Right lobe of liver (tissue), 6 donors: ENCODE results near the gene NUP42. TPM values are rescaled to one million over a fixed set of nuclear protein-coding genes. Genes with fewer than 3 reads are reported as not detected.

Experiments
- ATAC-seq, 4 donors: fragments of 200-7000 bp; cut with Tn5 transposase; one replicate each; pipeline ENCODE4 v1.9.1; 2020; ENCODE audit warnings: mild to moderate bottlenecking in 4 of 4, moderate library complexity in 4 of 4
- DNase-seq, 3 donors: peaks; one replicate each; pipeline ENCODE4 v3.0.0-alpha.2; 2020
- H3K27ac ChIP-seq, 3 donors: fragments of 200-600 bp; one replicate each; pipeline ENCODE4 v1.8.0; 2022
- H3K27me3 ChIP-seq, 2 donors: fragments of 200-600 bp; one replicate each; pipeline ENCODE4 v1.8.0; 2022
- H3K36me3 ChIP-seq, 4 donors: fragments of 200-600 bp; sonication (generic) in 1 of 4; one replicate each; pipeline versions ENCODE4 v1.5.1 to v1.8.0; 2017 to 2022; ENCODE audit warnings: control low read depth in 1 of 4
- H3K4me1 ChIP-seq, 4 donors: fragments of 200-600 bp; sonication (generic) in 1 of 4; one replicate each; pipeline versions ENCODE4 v1.5.1 to v1.8.0; 2017 to 2022; ENCODE audit warnings: control low read depth in 1 of 4
- H3K4me3 ChIP-seq, 3 donors: fragments of 200-600 bp; one replicate each; pipeline ENCODE4 v1.8.0; 2022
- H3K9me3 ChIP-seq, 4 donors: fragments of 200-600 bp; sonication (generic) in 1 of 4; one replicate each; pipeline versions ENCODE4 v1.5.1 to v1.8.0; 2017 to 2022; ENCODE audit warnings: control low read depth in 1 of 4
- POLR2A ChIP-seq: fragments of 450-650 bp; IDR thresholded peaks from one replicate; pipeline ENCODE4 v1.6.1; 2017; ENCODE audit warnings: antibody characterized with exemption, mild to moderate bottlenecking
- WGBS: methylation state at CpG from one replicate; pipeline ENCODE4 v1.1.6; 2018; ENCODE audit warnings: low coverage, low lambda C conversion rate; ENCODE audit not compliant: insufficient coverage; ENCODE audit errors: missing lambda C conversion rate; 5-methylcytosine and 5-hydroxymethylcytosine counted together
- intact Hi-C, 2 donors: fragments of 100-400 bp; cut with DNase I; formaldehyde crosslinking; loops; one replicate each; pipeline versions ENCODE4 v1.11.2 to v1.14.1; 2022
- total RNA-seq, 6 experiments: library from RNA; depleted of rRNA in 2 of 6; stranded (reverse); fragments of >200 nt in 2 of 6; fragmentation: NEBNext Ultra II Directional in 3 of 6; extraction: Animal tissue kit (Norgen Biotek cat#: 25700) in 3 of 6; gene quantifications; one replicate each; pipeline versions ENCODE4 v1.1.0 to v1.2.4, GENCODE V29; 2016 to 2023
- TF ChIP-seq, protein P1 (sequence below), 4 donors: fragments of 200-600 bp in 3 of 4; fragments of 450-650 bp in 1 of 4; IDR thresholded peaks; one replicate each; pipeline versions ENCODE4 v1.5.1 to v1.8.0; 2016 to 2022; ENCODE audit warnings: antibody characterized with exemption in 4 of 4, mild to moderate bottlenecking in 2 of 4
- donor health status: DM: no; HTN: yes; CAD: no.
- donor health status: DM: no; HTN: no; CAD: no.
- donor health status: DM: no; HTN: no; CAD: no.
- donor health status: DM: no; HTN: yes; CAD: no.
- donor health status: DM: no; HTN: yes; CAD: no.

NUP42 gene
- total RNA-seq, 6 experiments from 2014 or later, result 13.0 to 45.6 (median 15.5) TPM

DNA sequence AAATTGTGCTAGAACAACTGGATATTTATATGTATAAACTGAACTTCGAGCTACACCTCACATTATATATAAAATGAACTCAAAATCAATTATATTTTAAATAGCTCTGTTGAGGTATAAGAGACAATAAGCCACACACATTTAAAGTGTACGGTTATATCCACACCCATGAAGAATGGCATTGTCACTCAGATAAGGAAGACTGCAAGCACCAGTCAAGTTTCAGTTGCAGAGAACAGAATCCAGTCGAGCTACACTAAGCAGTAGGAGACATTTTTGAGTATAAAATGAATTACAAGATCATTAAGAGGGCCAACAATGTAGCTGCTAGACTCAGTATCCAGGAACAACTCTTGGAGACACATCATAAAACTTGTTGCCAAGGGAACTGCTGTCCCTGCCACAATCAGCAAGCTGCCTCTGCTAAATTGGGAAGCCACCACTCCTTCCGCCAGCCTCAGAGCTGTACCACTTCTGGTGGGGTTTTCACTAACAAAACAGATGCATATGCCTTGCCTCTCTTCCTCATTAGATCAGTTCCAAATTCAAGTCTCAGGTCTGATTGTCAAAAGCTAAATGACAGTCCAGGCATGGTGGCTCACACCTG, 45.1 kb downstream of the NUP42 start:
- Histone ChIP-seq H3K4me1 (no peaks in the 10 kb centered on the region), H3K27ac (no peak overlapping the region), H3K4me3 (no peak overlapping the region), H3K9me3 (no peaks in the 10 kb centered on the region), H3K27me3 (no peaks in the 10 kb centered on the region), H3K36me3 (no peaks in the 10 kb centered on the region)
- intact Hi-C loops, result no loop called here
- no peak for ATAC-seq
- 63% methylated on average over 3 of the region's 4 CpGs for WGBS
- DNase-seq, result no peak
- TF ChIP-seq, protein P1, sequence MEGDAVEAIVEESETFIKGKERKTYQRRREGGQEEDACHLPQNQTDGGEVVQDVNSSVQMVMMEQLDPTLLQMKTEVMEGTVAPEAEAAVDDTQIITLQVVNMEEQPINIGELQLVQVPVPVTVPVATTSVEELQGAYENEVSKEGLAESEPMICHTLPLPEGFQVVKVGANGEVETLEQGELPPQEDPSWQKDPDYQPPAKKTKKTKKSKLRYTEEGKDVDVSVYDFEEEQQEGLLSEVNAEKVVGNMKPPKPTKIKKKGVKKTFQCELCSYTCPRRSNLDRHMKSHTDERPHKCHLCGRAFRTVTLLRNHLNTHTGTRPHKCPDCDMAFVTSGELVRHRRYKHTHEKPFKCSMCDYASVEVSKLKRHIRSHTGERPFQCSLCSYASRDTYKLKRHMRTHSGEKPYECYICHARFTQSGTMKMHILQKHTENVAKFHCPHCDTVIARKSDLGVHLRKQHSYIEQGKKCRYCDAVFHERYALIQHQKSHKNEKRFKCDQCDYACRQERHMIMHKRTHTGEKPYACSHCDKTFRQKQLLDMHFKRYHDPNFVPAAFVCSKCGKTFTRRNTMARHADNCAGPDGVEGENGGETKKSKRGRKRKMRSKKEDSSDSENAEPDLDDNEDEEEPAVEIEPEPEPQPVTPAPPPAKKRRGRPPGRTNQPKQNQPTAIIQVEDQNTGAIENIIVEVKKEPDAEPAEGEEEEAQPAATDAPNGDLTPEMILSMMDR (IDR thresholded peaks at IDR 0.05), result no peak
- TF ChIP-seq POLR2A, result no peak

DNA sequence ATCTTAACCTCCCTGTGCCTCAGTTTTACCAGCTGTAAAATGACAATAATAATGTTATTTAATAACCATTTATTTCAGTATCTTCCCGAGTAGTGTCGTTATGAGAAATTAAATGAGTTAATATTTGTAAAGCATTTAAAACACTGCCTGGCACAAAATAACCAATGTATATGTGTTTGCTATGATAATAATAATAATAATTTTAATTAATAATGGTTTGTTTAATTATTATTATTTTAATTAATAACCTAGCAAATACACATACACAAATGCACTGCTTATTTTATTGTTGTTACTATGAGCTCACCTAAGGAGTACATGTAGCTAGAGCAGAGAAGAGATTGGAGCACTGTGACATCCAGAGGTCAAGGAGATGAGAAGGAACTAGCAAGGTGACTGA, 46.6 kb downstream of the NUP42 start:
- Histone ChIP-seq H3K4me3 (no peak overlapping the region), H3K27me3 (no peaks in the 10 kb centered on the region), H3K9me3 (no peaks in the 10 kb centered on the region), H3K36me3 (no peaks in the 10 kb centered on the region), H3K4me1 (no peaks in the 10 kb centered on the region), H3K27ac (no peak overlapping the region)
- WGBS, result 76% methylated on average over 2 of the region's 2 CpGs
- intact Hi-C loops, result no loop called here
- no peak for ATAC-seq
- DNase-seq, result no peak
- TF ChIP-seq, protein P1 (IDR thresholded peaks at IDR 0.05), result no peak
- TF ChIP-seq POLR2A, result no peak

DNA sequence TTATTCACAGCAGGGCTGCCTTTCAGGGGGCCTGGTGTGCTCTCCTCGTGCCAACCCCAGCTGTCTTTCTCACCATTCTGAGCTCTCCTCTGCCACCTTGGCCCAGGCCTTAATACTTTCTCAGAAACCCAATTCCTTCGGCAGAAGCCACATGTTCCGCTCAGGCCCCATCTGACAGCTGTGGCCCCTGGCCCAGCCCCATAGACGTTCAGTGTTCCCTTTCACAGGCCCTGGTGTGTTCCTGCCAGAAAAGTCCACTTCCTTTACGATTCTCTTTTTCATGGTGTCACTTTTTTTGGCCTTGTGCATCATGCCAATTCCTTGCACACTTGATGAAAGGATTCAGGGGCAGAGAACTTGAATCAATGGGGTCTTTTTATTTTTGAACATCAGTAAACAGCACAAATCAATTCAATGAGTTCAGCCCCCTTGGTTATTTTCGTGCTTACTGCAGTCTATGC, 48.8 kb downstream of the NUP42 start:
- DNase-seq (no peak), ATAC-seq (no peak)
- intact Hi-C loops, result no loop called here
- Histone ChIP-seq H3K27ac (no peak overlapping the region), H3K4me1 (no peaks in the 10 kb centered on the region), H3K9me3 (no peaks in the 10 kb centered on the region), H3K36me3 (no peaks in the 10 kb centered on the region), H3K4me3 (no peak overlapping the region), H3K27me3 (no peaks in the 10 kb centered on the region)
- TF ChIP-seq POLR2A, result no peak
- WGBS, result 73% methylated on average over 6 of the region's 6 CpGs

DNA sequence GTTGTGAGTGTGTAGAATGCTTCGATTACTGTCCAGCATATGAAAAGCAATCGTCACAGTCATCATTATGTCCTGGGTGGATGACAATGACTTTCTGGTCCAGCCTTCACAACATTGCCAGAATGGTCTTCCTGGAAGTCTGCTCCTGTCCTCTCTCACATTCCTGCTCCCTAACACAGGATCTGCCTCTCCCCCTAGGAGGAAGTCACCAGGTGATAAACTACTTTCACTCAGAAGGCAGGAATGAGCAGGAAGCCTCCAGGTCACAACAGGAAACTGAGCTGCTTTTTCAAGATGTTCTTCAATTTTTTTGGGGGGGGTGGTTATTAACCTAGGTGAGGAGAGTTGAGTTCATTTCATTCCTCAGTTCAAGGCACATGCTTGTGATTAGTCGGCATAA, 51.1 kb downstream of the NUP42 start:
- Histone ChIP-seq H3K27ac (no peak overlapping the region), H3K4me1 (no peaks in the 10 kb centered on the region), H3K36me3 (no peaks in the 10 kb centered on the region), H3K9me3 (no peaks in the 10 kb centered on the region), H3K4me3 (no peak overlapping the region), H3K27me3 (no peaks in the 10 kb centered on the region)
- WGBS, result 75% methylated on average over 3 of the region's 3 CpGs
- no peak for DNase-seq
- intact Hi-C loops, result no loop called here
- ATAC-seq, result no peak
- TF ChIP-seq, protein P1 (IDR thresholded peaks at IDR 0.05), result no peak
- no peak for TF ChIP-seq POLR2A

DNA sequence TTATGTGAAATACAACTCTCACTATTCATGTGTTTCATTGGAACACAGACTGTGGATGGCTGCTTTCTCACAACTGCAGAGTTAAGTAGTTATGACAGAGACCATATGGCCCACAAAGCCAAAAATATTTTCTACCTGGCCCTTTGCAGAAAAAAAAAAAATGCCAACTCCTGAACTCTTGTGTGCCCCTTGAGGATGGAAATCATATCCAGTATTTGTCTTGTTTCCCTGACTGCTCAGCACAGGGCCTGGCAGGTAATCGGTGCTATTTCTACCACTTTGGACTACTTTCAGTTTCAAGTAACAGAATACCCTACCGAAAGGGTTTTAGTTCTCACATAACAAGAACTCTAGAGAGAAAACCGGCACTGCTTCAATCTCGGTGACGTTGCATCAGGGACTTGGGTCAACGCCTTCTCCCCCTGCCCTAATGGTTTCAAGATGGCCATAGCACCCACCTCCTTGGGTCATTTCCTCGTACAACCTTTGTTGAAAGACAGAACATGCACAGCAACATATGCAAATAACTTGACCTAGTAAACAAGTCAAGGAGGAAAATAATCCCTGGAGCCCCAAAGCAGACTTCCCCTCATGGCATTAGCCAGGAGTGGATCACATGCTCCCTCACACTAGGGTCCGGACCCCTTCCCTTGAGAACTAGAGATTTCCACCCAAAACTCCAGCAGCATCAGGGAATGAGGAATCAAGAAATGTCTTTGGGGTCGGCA, 52.9 kb downstream of the NUP42 start:
- Histone ChIP-seq H3K4me3 (no peak overlapping the region), H3K27ac (no peak overlapping the region), H3K27me3 (no peaks in the 10 kb centered on the region), H3K36me3 (no peaks in the 10 kb centered on the region), H3K4me1 (no peaks in the 10 kb centered on the region), H3K9me3 (no peaks in the 10 kb centered on the region)
- WGBS, result 78% methylated on average over 9 of the region's 9 CpGs
- no peak for ATAC-seq
- no peak for DNase-seq
- intact Hi-C loops, result no loop called here
- TF ChIP-seq, protein P1 (IDR thresholded peaks at IDR 0.05), result no peak
- TF ChIP-seq POLR2A, result no peak
